A549 (cell line): ENCODE data around the gene ALDH3A2. TPM values are rescaled to one million over a fixed set of nuclear protein-coding genes. Genes with fewer than 3 reads are reported as not detected.
A peak's percentile ranks its signal among the peaks of the same experiment; 100 is the strongest.

Experiments
- ATAC-seq, 2 experiments: fragments of 200-7000 bp in 1 of 2; fragments of >200 bp in 1 of 2; cut with Nextera tagmentation in 1 of 2; cut with Tn5 transposase in 1 of 2; 3 replicates each; pipeline versions ENCODE4 v1.8.0 to v1.9.1; 2018 to 2020; ENCODE audit warnings: mild to moderate bottlenecking in 1 of 2, moderate library complexity in 1 of 2
- CTCF ChIA-PET: fragments of 300-600 bp; sonication (Branson Sonifier 250); formaldehyde crosslinking; extraction: SDS; loops from one replicate; lab custom pipeline; 2021; ENCODE audit warnings: antibody characterized with exemption, inconsistent platforms; lab: Yijun Ruan, JAX
- POLR2A ChIA-PET: fragments of 350-600 bp; formaldehyde crosslinking; extraction: SDS; loops from one replicate; lab custom pipeline; 2021; ENCODE audit warnings: antibody characterized with exemption, inconsistent platforms; lab: Yijun Ruan, JAX
- DNase-seq, 2 experiments: peaks; one replicate each; pipeline versions ENCODE4 v3.0.0 to v3.0.0-alpha.2; 2011 to 2016; ENCODE audit warnings: low read depth in 1 of 2, low spot score in 1 of 2
- FAIRE-seq: peaks from 2 replicates; lab custom pipeline; 2011; peaks lifted over from hg19 to GRCh38; lab: Jason Lieb, UNC
- H3K27ac ChIP-seq, 2 experiments: fragments of >200 bp; sonication (Bioruptor Twin); formaldehyde crosslinking; 3 replicates each; pipeline ENCODE4 v1.5.1; 2016 to 2017
- H3K4me1 ChIP-seq: fragments of >200 bp; sonication (Bioruptor Twin); formaldehyde crosslinking; 3 replicates; pipeline ENCODE4 v1.6.1; 2016
- H3K4me2 ChIP-seq: fragments of >200 bp; sonication (Bioruptor Twin); formaldehyde crosslinking; 3 replicates; pipeline ENCODE4 v1.6.1; 2016
- H3K4me3 ChIP-seq: fragments of >200 bp; sonication (Bioruptor Twin); formaldehyde crosslinking; 3 replicates; pipeline ENCODE4 v1.5.1; 2016
- H3K9me3 ChIP-seq: fragments of >200 bp; sonication (Bioruptor Twin); formaldehyde crosslinking; 3 replicates; pipeline ENCODE4 v1.6.1; 2016
- CEBPB ChIP-seq, 2 experiments: fragments of >200 bp in 1 of 2; sonication (Bioruptor Twin) in 1 of 2; formaldehyde crosslinking in 1 of 2; IDR thresholded peaks; 2 replicates each; pipeline ENCODE4 v1.6.1; 2012 to 2016
- CHD4 ChIP-seq: fragments of 200-600 bp; sonication (generic); IDR thresholded peaks from 2 replicates; pipeline ENCODE4 v1.6.1; 2016; ENCODE audit warnings: antibody characterized with exemption, mild to moderate bottlenecking, borderline replicate concordance
- FOSB ChIP-seq: fragments of 250-450 bp; sonication (Bioruptor Pico); IDR thresholded peaks from 2 replicates; pipeline ENCODE4 v1.5.0; 2020; ENCODE audit warnings: mild to moderate bottlenecking, moderate library complexity
- GATA3 ChIP-seq: IDR thresholded peaks from 2 replicates; pipeline ENCODE4 v1.6.1; 2012; ENCODE audit warnings: borderline replicate concordance
- HMGXB4 ChIP-seq: fragments of 250-450 bp; sonication (Bioruptor Pico); IDR thresholded peaks from 2 replicates; pipeline ENCODE4 v1.5.0; 2021; ENCODE audit warnings: mild to moderate bottlenecking, moderate library complexity, borderline replicate concordance
- HOXA7 ChIP-seq: fragments of 250-450 bp; sonication (Bioruptor Pico); IDR thresholded peaks from 2 replicates; pipeline ENCODE4 v1.5.0; 2020; ENCODE audit warnings: mild to moderate bottlenecking, moderate library complexity
- JUN ChIP-seq, 2 experiments: fragments of >200 bp; sonication (Bioruptor Twin); formaldehyde crosslinking; IDR thresholded peaks; 2 replicates in 1 of 2; 3 replicates in 1 of 2; pipeline ENCODE4 v1.6.1; 2016 to 2017
- KDM5A ChIP-seq: fragments of 200-600 bp; sonication (generic); IDR thresholded peaks from 2 replicates; pipeline ENCODE4 v1.6.1; 2016; ENCODE audit warnings: antibody characterized with exemption, mild to moderate bottlenecking
- MAFK ChIP-seq: fragments of 450-650 bp; IDR thresholded peaks from 2 replicates; pipeline ENCODE4 v1.6.1; 2014; ENCODE audit not compliant: partially characterized antibody
- RNF2 ChIP-seq: fragments of 200-600 bp; sonication (generic); IDR thresholded peaks from 2 replicates; pipeline ENCODE4 v1.6.1; 2016; ENCODE audit warnings: low read depth, mild to moderate bottlenecking, antibody characterized with exemption, moderate library complexity, borderline replicate concordance
- TP53 ChIP-seq: fragments of 250-450 bp; sonication (Bioruptor Pico); IDR thresholded peaks from 2 replicates; pipeline ENCODE4 v1.5.0; 2021; ENCODE audit warnings: mild to moderate bottlenecking, moderate library complexity
- ZFP36 ChIP-seq: fragments of 450-650 bp; IDR thresholded peaks from 2 replicates; pipeline ENCODE4 v1.6.1; 2014; ENCODE audit warnings: borderline replicate concordance; ENCODE audit not compliant: partially characterized antibody
- WGBS: methylation state at CpG from one replicate; pipeline ENCODE4 v1.1.6; 2017; ENCODE audit errors: missing lambda C conversion rate; 5-methylcytosine and 5-hydroxymethylcytosine counted together
- polyA plus RNA-seq, 4 experiments: library from polyadenylated mRNA; depleted of rRNA in 3 of 4; stranded (reverse); fragments of >200 nt; fragmentation: RNase III in 1 of 4; extraction: RNeasy Plus Mini Kit Qiagen cat#74134 plus additional on column Dnase treatment in 1 of 4; gene quantifications; 2 replicates in 3 of 4; 3 replicates in 1 of 4; pipeline ENCODE4 v1.2.3, GENCODE V29; 2011 to 2017

The ALDH3A2 gene
- polyA plus RNA-seq, 2 of the 4 experiments (the other 2 are of a cell fraction), result 140 to 195 TPM

DNA sequence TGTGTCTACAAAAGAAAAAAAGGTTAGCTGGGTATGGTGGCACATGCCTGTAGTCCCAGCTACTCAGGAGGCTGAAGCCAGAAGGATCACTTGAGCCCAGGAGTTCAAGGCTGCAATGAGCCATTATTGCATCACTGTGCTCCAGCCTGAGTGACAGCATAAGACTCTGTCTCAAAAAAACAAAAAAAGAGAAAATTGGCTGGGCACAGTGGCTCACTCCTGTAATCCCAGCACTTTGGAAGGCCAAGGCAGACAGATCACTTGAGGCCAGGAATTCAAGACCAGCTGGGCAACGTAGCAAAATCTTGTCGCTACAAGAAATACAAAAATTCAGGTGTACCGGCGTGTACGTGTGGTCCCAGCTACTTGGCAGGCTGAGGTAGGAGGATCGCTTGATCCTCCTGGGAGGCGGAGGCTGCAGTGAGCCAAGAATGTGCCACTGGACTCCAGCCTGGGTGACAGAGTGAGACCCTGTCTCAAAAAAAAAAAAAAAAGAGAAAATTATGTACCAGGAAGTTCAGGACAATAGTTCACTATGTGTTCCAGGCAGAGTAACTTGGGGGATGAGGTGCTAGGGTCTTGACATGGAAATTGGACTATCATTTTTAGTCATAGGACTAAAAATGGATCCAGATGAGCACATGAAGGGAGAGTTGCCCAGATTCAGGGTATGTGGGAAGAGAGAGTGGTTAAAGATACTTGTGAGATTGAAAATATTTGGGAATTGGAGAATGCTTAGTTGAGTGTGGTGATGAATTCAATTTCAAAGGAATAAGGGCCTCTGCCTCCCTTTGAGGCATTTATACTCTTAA lies 11.0 kb downstream of the ALDH3A2 start:
- no peak for FAIRE-seq

GRCh38 chr17:19660219-19660870 lies 11.8 kb downstream of the ALDH3A2 start:
- H3K4me3 ChIP-seq, result no peak overlapping the region
- peak overlapping the region in 1 of 2 experiments; percentile 29; a peak in 3 of 6 replicates for H3K27ac ChIP-seq
- WGBS, result 43% methylated on average over 6 of the region's 6 CpGs
- POLR2A ChIA-PET, result interaction anchor here (0.6 to 4.7 kb wide), 2 partner anchors 12 to 50 kb away, joined by 3 to 28 read pairs; partner anchors contain the start of gene ALDH3A2
- no peaks in the 10 kb centered on the region for H3K9me3 ChIP-seq
- no peak for FAIRE-seq
- DNase-seq, result no peak
- CTCF ChIA-PET, result interaction anchor here (0.5 to 3.4 kb wide), 9 partner anchors 12 to 132 kb away, joined by 3 to 22 read pairs (median 4); partner anchors contain the start of genes ALDH3A2 and SLC47A1
- TF ChIP-seq KDM5A (no peak), CEBPB (IDR thresholded peaks at IDR 0.05) (peak in 1 of 2 experiments; percentile 9; a peak in 1 of 4 replicates)
- peak overlapping the region; percentile 38 for H3K4me2 ChIP-seq
- peak; percentile 21 to 37; a peak in 1 of 6 replicates for ATAC-seq
- H3K4me1 ChIP-seq, result peaks cover 29% of the 10 kb centered on the region

More for the DNA sequence above, 11.0 kb downstream of the ALDH3A2 start:
- WGBS, result 92% methylated on average over 7 of the region's 7 CpGs
- ATAC-seq (no peak), DNase-seq (no peak)
- CTCF ChIA-PET, result interaction anchor here (0.5 to 3.2 kb wide), 5 partner anchors 12 to 133 kb away, joined by 3 to 15 read pairs (median 4); no protein-coding TSS in a partner anchor
- Histone ChIP-seq H3K27ac (peak overlapping the region in 1 of 2 experiments; percentile 28; a peak in 3 of 6 replicates), H3K4me2 (peak overlapping the region; percentile 38), H3K4me1 (peaks cover 29% of the 10 kb centered on the region), H3K9me3 (no peaks in the 10 kb centered on the region), H3K4me3 (no peak overlapping the region)
- peak; percentile 12 to 57; a peak in 2 of 4 replicates for TF ChIP-seq CEBPB (IDR thresholded peaks at IDR 0.05)
- TF ChIP-seq JUN (IDR thresholded peaks at IDR 0.05), result no peak
- POLR2A ChIA-PET, result interaction anchor here (0.6 to 4.7 kb wide), 2 partner anchors 11 to 51 kb away, joined by 3 to 28 read pairs; partner anchors contain the start of gene ALDH3A2

DNA sequence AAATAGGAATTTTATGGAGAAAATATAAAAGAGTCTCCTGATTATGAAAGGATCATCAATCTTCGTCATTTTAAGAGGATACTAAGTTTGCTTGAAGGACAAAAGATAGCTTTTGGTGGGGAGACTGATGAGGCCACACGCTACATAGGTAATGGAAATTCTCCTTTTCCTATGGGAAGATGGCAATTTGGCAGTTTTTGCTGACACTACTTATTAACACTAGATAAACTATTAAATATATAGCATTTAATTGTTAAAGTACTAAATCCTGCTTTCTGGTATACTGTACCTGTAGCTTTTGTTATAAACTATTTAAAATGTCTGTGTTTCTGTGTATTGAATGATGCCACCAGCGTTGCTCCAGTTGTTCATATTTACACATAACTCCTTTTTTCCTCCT lies 12.6 kb downstream of the ALDH3A2 start:
- ChIA-PET CTCF (interaction anchor here (0.8 to 3.4 kb wide), 9 partner anchors 11 to 148 kb away, joined by 3 to 22 read pairs (median 5); partner anchors contain the start of genes ALDH3A2 and SLC47A1), POLR2A (interaction anchor here (4.7 kb wide), 1 partner anchor 13 kb away, joined by 28 read pairs; the partner anchor contains the start of gene ALDH3A2)

DNA sequence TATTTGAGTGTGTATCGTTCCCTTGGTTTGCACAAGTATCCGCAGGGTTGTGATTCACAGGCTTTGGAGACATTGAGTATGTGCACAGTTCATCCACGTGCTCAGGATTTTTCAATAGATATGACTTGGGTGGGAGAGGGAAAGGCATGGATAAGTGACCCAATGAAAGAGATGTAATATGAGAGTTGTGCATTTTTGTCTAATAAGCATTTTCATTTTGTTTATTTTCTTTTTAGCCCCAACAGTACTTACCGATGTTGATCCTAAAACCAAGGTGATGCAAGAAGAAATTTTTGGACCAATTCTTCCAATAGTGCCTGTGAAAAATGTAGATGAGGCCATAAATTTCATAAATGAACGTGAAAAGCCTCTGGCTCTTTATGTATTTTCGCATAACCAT lies 14.5 kb downstream of the ALDH3A2 start:
- DNase-seq, result no peak
- Histone ChIP-seq H3K4me1 (peaks cover 21% of the 10 kb centered on the region), H3K4me3 (no peak overlapping the region), H3K4me2 (no peak overlapping the region), H3K27ac (no peak overlapping the region)
- no peak for FAIRE-seq
- CTCF ChIA-PET, result interaction anchor here (0.7 to 3.4 kb wide), 6 partner anchors 9 to 150 kb away, joined by 3 to 22 read pairs (median 6); no protein-coding TSS in a partner anchor
- ATAC-seq, result no peak
- 91% methylated on average over 6 of the region's 6 CpGs for WGBS
- POLR2A ChIA-PET, result interaction anchor here (1.2 to 4.7 kb wide), 2 partner anchors 15 kb away, joined by 5 to 28 read pairs; partner anchors contain the start of gene ALDH3A2
- peak; percentile 90 for TF ChIP-seq MAFK
- TF ChIP-seq HOXA7 (CRISPR knock-in tag), result no peak
- TF ChIP-seq FOSB (CRISPR knock-in tag), result no peak
- no peak for TF ChIP-seq GATA3
- TF ChIP-seq, all 56 proteins: peak for 1
- no peaks in the 10 kb centered on the region for H3K9me3 ChIP-seq

More for the DNA sequence above, 12.6 kb downstream of the ALDH3A2 start:
- H3K9me3 ChIP-seq, result no peaks in the 10 kb centered on the region
- no peak overlapping the region for H3K27ac ChIP-seq
- TF ChIP-seq ZFP36 (no peak), HMGXB4 (CRISPR knock-in tag) (no peak), TP53 (no peak), RNF2 (no peak), MAFK (peak; percentile 73), GATA3 (no peak), CHD4 (no peak)
- H3K4me3 ChIP-seq, result no peak overlapping the region
- ATAC-seq, result no peak
- WGBS, result 91% methylated on average over 3 of the region's 3 CpGs
- no peak overlapping the region; the same call in 2 of the 3 replicates for H3K4me2 ChIP-seq
- no peak for FAIRE-seq
- no peak for DNase-seq
- peaks cover 29% of the 10 kb centered on the region for H3K4me1 ChIP-seq
